DLD1 (cell line): ENCODE measurements around the gene FBXO30.

Experiments used
- in situ Hi-C: cut with HindIII; loops from 2 replicates; pipeline ENCODE4 v1.10.0; 2017; ENCODE audit warnings: low sequenced_read_pairs

FBXO30 gene

GRCh38 chr6:145822456-145822855 lies 7.9 kb upstream of the FBXO30 start:
- in situ Hi-C loops: no loop called here

- in situ Hi-C loops: no loop called here
Measured at GRCh38 chr6:145819994-145820393, 5.4 kb upstream of the FBXO30 start.

- in situ Hi-C loops: no loop called here
Measured at GRCh38 chr6:145818796-145819195, 4.2 kb upstream of the FBXO30 start.

GRCh38 chr6:145816392-145816791 lies 1.8 kb upstream of the FBXO30 start:
- in situ Hi-C loops: no loop called here

GRCh38 chr6:145815309-145816274 lies 997 bp upstream of the FBXO30 start:
- in situ Hi-C loops: no loop called here

GRCh38 chr6:145814035-145814500 lies 527 bp downstream of the FBXO30 start:
- in situ Hi-C loops: no loop called here

GRCh38 chr6:145813285-145814034 lies 1.1 kb downstream of the FBXO30 start:
- in situ Hi-C loops: no loop called here

GRCh38 chr6:145811741-145812140 lies 2.9 kb downstream of the FBXO30 start:
- in situ Hi-C loops: no loop called here

- in situ Hi-C loops: no loop called here
Measured at GRCh38 chr6:145809785-145810184, 4.8 kb downstream of the FBXO30 start.

GRCh38 chr6:145809211-145809610 lies 5.4 kb downstream of the FBXO30 start:
- in situ Hi-C loops: no loop called here

GRCh38 chr6:145808239-145808638 lies 6.4 kb downstream of the FBXO30 start:
- in situ Hi-C loops: no loop called here

GRCh38 chr6:145802141-145802540 lies 12.5 kb downstream of the FBXO30 start:
- in situ Hi-C loops: no loop called here

- in situ Hi-C loops: no loop called here
Measured at GRCh38 chr6:145801021-145801420, 13.6 kb downstream of the FBXO30 start.

GRCh38 chr6:145798530-145798929 lies 16.1 kb downstream of the FBXO30 start:
- in situ Hi-C loops: no loop called here

GRCh38 chr6:145789443-145789842 lies 25.2 kb downstream of the FBXO30 start:
- in situ Hi-C loops: no loop called here

GRCh38 chr6:145787688-145788087 lies 26.9 kb downstream of the FBXO30 start:
- in situ Hi-C loops: no loop called here

GRCh38 chr6:145784683-145785082 lies 29.9 kb downstream of the FBXO30 start:
- in situ Hi-C loops: no loop called here

GRCh38 chr6:145783796-145784195 lies 30.8 kb downstream of the FBXO30 start:
- in situ Hi-C loops: no loop called here

GRCh38 chr6:145772846-145773245 lies 41.7 kb downstream of the FBXO30 start:
- in situ Hi-C loops: no loop called here

GRCh38 chr6:145765449-145765848 lies 49.1 kb downstream of the FBXO30 start:
- in situ Hi-C loops: no loop called here

GRCh38 chr6:145763742-145764141 lies 50.9 kb downstream of the FBXO30 start:
- in situ Hi-C loops: no loop called here

GRCh38 chr6:145761584-145761983 lies 53.0 kb downstream of the FBXO30 start:
- in situ Hi-C loops: no loop called here
